IPS-15b (cell line): Measurements from ENCODE around the gene SLC2A1.
A peak's percentile ranks its signal among the peaks of the same experiment; 100 is the strongest.
"Not testable (repeated sequence)": the region's sequence is repeated elsewhere in the genome, so short reads cannot be mapped to it uniquely, and the experiment has no call there.

Experiments
- H3K27me3 ChIP-seq: one replicate; pipeline ENCODE4 v1.6.1; 2013; ENCODE audit warnings: low read length; ENCODE audit not compliant: control insufficient read depth, insufficient read depth
- H3K36me3 ChIP-seq: one replicate; pipeline ENCODE4 v1.6.1; 2013; ENCODE audit warnings: low read length; ENCODE audit not compliant: control insufficient read depth, insufficient read depth
- H3K4me1 ChIP-seq: one replicate; pipeline ENCODE4 v1.6.1; 2013; ENCODE audit warnings: mild to moderate bottlenecking, low read length; ENCODE audit not compliant: control insufficient read depth, insufficient read depth
- H3K4me3 ChIP-seq: one replicate; pipeline ENCODE4 v1.5.1; 2013; ENCODE audit warnings: low read depth, low read length
- H3K9ac ChIP-seq: one replicate; pipeline ENCODE4 v1.6.1; 2013; ENCODE audit warnings: low read depth, mild to moderate bottlenecking, low read length
- H3K9me3 ChIP-seq: one replicate; pipeline ENCODE4 v1.6.1; 2013; ENCODE audit warnings: mild to moderate bottlenecking, low read length; ENCODE audit not compliant: control insufficient read depth, insufficient read depth

SLC2A1 gene

DNA sequence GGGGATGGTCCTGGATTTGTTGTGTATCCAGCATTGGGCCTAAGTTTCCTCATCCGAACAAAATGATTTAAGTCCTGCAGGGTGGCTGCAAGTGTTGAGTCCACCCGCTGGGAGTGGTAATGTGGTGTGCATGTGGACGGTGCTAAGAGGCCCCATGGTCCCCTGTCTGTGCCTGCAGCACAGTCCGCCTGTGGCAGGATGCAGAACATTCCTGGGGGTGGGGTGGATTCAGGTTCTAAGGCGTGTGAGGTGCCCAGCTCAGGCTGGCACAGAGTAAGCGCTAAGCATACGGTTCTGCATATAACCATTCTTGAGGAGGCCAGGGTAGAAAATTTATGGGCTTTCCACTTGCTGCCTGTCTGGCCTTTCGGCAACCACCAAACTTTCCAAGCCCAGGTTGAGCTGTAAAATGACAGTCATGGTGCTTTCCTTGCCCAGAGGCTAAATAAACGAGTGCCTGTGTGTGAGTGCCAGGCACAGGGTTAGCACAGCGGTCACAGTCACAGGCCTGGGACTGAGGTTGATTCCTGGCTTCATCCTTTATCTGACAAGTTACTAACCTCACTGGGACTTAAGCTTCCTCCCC lies 30.7 kb downstream of the SLC2A1 start:
- no peak overlapping the region for H3K4me3 ChIP-seq
- no peaks in the 10 kb centered on the region for H3K27me3 ChIP-seq
- peaks cover 58% of the 10 kb centered on the region for H3K36me3 ChIP-seq
- no peaks in the 10 kb centered on the region for H3K9me3 ChIP-seq
- no peak overlapping the region for H3K9ac ChIP-seq
- H3K4me1 ChIP-seq = peaks cover 7% of the 10 kb centered on the region

- Histone ChIP-seq H3K9me3 (no peaks in the 10 kb centered on the region), H3K4me1 (peaks cover 7% of the 10 kb centered on the region), H3K9ac (no peak overlapping the region), H3K4me3 (no peak overlapping the region), H3K36me3 (peaks cover 57% of the 10 kb centered on the region), H3K27me3 (no peaks in the 10 kb centered on the region)
These were observed 31.3 kb downstream of the SLC2A1 start for GRCh38 chr1:42927274-42927841.

DNA sequence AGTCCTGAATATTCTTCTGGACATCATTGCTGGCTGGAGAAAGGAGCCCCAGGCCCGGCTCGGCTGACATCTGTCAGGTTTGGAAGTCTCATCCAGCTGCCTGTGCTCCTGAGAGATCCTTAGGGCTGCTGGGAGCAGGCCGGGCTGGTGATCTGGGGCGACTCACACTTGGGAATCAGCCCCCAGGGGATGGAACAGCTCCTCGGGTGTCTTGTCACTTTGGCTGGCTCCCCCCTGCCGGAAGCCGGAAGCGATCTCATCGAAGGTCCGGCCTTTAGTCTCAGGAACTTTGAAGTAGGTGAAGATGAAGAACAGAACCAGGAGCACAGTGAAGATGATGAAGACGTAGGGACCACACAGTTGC lies 31.8 kb downstream of the SLC2A1 start:
- peaks cover 7% of the 10 kb centered on the region for H3K4me1 ChIP-seq
- no peak overlapping the region for H3K9ac ChIP-seq
- H3K27me3 ChIP-seq = no peaks in the 10 kb centered on the region
- H3K4me3 ChIP-seq = no peak overlapping the region
- H3K36me3 ChIP-seq = peaks cover 52% of the 10 kb centered on the region
- no peaks in the 10 kb centered on the region for H3K9me3 ChIP-seq

- Histone ChIP-seq H3K36me3 (peaks cover 49% of the 10 kb centered on the region), H3K27me3 (no peaks in the 10 kb centered on the region), H3K9ac (no peak overlapping the region), H3K4me3 (no peak overlapping the region), H3K9me3 (no peaks in the 10 kb centered on the region), H3K4me1 (peaks cover 7% of the 10 kb centered on the region)
These were observed 32.3 kb downstream of the SLC2A1 start for GRCh38 chr1:42926235-42926878.

DNA sequence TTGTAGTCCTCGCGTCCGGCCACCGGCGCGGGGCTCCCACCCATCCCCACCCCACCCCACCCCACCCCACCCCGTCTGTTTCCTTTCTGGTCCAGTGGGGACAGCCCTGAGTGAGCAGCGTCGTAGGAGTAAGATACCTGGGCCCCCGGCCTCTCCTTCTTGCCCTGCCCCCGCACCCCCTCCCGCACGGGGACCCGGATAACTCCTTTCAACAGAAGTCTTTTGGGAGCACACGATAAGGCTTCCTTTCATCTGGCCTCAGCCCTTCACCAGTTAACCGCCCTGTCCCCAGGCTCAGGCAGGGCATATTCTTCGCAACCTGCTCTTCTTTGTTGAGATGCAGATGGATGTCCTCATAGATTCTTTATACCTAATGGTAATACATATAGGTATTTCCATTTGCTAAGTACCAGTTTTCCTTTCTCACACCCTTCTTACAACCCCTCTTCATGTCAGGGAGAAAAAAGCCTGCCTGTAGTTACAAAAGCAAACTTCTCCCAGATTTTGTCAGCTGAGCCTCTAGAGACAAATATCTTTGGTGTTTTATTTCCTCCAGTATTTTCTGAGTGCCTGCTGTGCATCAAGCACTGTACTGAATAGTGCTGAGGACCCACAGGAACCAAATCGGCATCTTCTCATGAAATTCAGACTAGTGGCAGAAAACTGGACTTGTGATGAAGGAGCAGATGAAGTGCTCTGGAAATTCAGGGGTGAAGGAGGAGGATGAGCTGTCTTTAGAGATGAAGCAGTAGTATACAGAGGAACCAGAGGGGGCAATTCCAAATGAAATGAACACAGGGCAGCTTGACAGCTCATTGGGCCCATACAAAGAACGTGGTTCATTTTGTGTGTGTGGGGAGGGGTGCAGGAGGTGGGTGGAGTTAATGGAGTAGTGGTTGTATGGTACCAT lies 33.6 kb downstream of the SLC2A1 start:
- Histone ChIP-seq H3K9ac (peak overlapping the region; percentile 38), H3K9me3 (no peaks in the 10 kb centered on the region), H3K4me1 (peaks cover 7% of the 10 kb centered on the region), H3K4me3 (peak overlapping the region; percentile 84), H3K27me3 (no peaks in the 10 kb centered on the region), H3K36me3 (peaks cover 38% of the 10 kb centered on the region)

DNA sequence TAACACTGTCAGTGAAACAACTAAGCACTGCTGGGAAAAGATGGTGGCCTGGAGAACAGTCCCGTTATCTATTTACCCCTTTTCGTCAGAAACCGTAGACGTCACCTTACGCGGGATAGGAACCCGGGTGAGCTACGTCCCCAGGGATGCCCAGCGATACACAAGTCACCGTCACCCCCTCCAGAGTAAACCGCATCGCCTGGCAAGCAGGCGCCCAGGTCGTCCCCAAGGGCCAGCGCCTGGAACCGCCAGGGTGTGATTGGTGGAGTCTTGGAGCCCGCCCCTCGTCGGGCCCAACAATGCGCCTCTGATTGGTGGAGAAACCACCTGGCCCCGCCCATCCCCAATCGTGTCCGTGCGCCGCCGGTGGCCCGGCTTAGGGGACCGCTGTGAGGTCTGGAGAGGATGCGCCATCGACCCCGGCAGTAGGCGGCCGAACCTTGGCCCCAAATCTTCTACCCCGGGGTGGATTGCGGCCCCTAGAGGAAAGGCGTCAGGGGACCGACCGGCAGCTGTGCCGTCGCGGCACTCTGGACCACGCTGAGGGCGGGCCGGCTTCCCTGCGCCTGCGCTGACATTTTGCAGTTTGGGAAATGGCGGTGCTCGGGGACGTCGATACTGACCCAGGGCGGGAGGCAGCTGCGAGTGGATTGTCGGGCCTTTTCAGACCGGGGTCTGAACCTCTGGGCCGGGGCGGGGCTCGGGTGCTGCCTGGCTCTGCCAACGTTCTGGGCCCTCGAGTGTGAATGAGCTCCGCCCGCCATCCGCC lies 34.4 kb downstream of the SLC2A1 start:
- Histone ChIP-seq H3K9me3 (no peaks in the 10 kb centered on the region), H3K27me3 (no peaks in the 10 kb centered on the region), H3K36me3 (peaks cover 29% of the 10 kb centered on the region), H3K4me3 (peak overlapping the region; percentile 84), H3K4me1 (peaks cover 7% of the 10 kb centered on the region), H3K9ac (peak overlapping the region; percentile 1)

GRCh38 chr1:42923367-42924081 lies 35.1 kb downstream of the SLC2A1 start:
- peak overlapping the region; percentile 1 for H3K9ac ChIP-seq
- H3K4me3 ChIP-seq = peak overlapping the region; percentile 84
- no peaks in the 10 kb centered on the region for H3K27me3 ChIP-seq
- peaks cover 7% of the 10 kb centered on the region for H3K4me1 ChIP-seq
- peaks cover 22% of the 10 kb centered on the region for H3K36me3 ChIP-seq
- no peaks in the 10 kb centered on the region for H3K9me3 ChIP-seq

- no peaks in the 10 kb centered on the region for H3K9me3 ChIP-seq
- H3K9ac ChIP-seq = no peak overlapping the region
- H3K4me3 ChIP-seq = no peak overlapping the region
- no peaks in the 10 kb centered on the region for H3K27me3 ChIP-seq
- peaks cover 15% of the 10 kb centered on the region for H3K36me3 ChIP-seq
- peaks cover 7% of the 10 kb centered on the region for H3K4me1 ChIP-seq
These were observed 35.8 kb downstream of the SLC2A1 start for GRCh38 chr1:42922687-42923366.

DNA sequence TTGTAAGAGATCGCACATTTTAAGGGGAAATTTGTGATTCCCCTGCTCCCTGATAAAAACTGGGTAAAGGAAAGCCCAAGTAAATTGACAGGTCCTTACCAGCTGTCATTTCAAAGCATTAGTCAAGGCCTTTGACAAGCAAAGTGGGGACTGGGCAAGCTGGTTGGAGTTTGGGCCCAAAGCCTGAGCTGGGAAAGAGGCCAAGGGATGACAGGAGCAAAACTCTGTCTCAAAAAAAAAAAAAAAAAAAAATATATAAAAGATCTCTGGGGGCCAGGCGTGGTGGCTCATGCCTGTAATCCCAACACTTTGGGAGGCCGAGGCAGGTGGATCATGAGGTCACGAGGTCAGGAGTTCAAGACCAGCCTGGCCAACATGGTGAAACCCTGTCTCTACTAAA lies 36.9 kb downstream of the SLC2A1 start:
- Histone ChIP-seq H3K4me1 (peaks cover 7% of the 10 kb centered on the region), H3K4me3 (no peak overlapping the region)

GRCh38 chr1:42919651-42920050 lies 39.0 kb downstream of the SLC2A1 start:
- not testable (repeated sequence) for H3K4me3 ChIP-seq, H3K27me3 ChIP-seq, H3K4me1 ChIP-seq, H3K36me3 ChIP-seq, H3K9me3 ChIP-seq, H3K9ac ChIP-seq

More for the DNA sequence above, 36.9 kb downstream of the SLC2A1 start:
- H3K27me3 ChIP-seq = no peaks in the 10 kb centered on the region
- peaks cover 4% of the 10 kb centered on the region for H3K36me3 ChIP-seq
- peaks cover 4% of the 10 kb centered on the region for H3K9me3 ChIP-seq
- no peak overlapping the region for H3K9ac ChIP-seq
